Gastroesophageal sphincter (tissue), 3 donors: ENCODE results near the gene FNIP2.

Experiments used
- POLR2A ChIP-seq, 2 donors: fragments of 450-650 bp; IDR thresholded peaks; one replicate each; pipeline ENCODE4 v1.6.1; 2017; ENCODE audit warnings: antibody characterized with exemption in 2 of 2, mild to moderate bottlenecking in 2 of 2, moderate library complexity in 1 of 2
- TF ChIP-seq, protein P1 (sequence below), 4 experiments: fragments of 200-600 bp in 2 of 4; fragments of 450-650 bp in 2 of 4; sonication (generic) in 1 of 4; IDR thresholded peaks; one replicate each; pipeline ENCODE4 v1.5.1; 2017 to 2019; ENCODE audit warnings: antibody characterized with exemption in 4 of 4, mild to moderate bottlenecking in 2 of 4, moderate library complexity in 2 of 4

DNA sequence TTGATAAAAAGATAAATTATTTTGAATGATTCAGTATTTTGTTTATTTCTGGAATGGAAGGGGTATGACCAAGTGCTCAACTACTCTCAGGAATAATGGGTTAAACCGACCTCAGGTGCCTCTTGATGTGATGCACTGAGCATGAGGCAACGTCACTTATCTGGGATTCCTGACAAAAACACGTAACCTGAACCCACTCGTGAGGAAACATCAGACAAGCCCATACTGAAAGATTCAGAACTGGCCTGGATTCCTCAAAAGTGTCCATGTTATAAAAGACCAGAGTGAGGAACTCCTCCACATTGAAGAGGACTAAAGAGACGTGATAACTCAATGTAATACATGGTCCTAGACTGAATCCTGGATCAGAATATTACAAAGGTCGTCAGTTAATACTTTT is 144.0 kb downstream of the FNIP2 start:
- TF ChIP-seq, protein P1, sequence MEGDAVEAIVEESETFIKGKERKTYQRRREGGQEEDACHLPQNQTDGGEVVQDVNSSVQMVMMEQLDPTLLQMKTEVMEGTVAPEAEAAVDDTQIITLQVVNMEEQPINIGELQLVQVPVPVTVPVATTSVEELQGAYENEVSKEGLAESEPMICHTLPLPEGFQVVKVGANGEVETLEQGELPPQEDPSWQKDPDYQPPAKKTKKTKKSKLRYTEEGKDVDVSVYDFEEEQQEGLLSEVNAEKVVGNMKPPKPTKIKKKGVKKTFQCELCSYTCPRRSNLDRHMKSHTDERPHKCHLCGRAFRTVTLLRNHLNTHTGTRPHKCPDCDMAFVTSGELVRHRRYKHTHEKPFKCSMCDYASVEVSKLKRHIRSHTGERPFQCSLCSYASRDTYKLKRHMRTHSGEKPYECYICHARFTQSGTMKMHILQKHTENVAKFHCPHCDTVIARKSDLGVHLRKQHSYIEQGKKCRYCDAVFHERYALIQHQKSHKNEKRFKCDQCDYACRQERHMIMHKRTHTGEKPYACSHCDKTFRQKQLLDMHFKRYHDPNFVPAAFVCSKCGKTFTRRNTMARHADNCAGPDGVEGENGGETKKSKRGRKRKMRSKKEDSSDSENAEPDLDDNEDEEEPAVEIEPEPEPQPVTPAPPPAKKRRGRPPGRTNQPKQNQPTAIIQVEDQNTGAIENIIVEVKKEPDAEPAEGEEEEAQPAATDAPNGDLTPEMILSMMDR (IDR thresholded peaks at IDR 0.05): no peak
- TF ChIP-seq POLR2A (IDR thresholded peaks at IDR 0.05): no peak
